ENCODE results near the gene C15orf39. TPM values are rescaled to one million over a fixed set of nuclear protein-coding genes. Genes with fewer than 3 reads are reported as not detected.

The C15orf39 gene
- 10 to 100 TPM; 20.4 to 32.3 TPM for total RNA-seq

GRCh38 chr15:75201616-75202250 is at the start of gene C15orf39:
TSS of gene C15orf39 (plus strand) at chr15:75201882. CDS start at chr15:75206049, 4,167 bp downstream.
- peak within 1 kb of the TSS; percentile 80 for H3K4me3 Mint-ChIP-seq
- peak; percentile 69 for ATAC-seq (replicated peaks)
- H3K9me3 Mint-ChIP-seq, result no peaks in the 10 kb centered on the region
- peaks cover 22% of the 10 kb centered on the region for H3K4me1 Mint-ChIP-seq
- H3K36me3 Mint-ChIP-seq (ENCODE audit: low read depth), result peaks cover 14% of the 10 kb centered on the region
- no peaks in the 10 kb centered on the region for H3K27me3 Mint-ChIP-seq
- H3K27ac Mint-ChIP-seq, result peak within 1 kb of the TSS; percentile 78

- no peak overlapping the region for H3K27ac Mint-ChIP-seq
- H3K27me3 Mint-ChIP-seq, result no peaks in the 10 kb centered on the region
- H3K4me3 Mint-ChIP-seq, result no peak overlapping the region
- no peaks in the 10 kb centered on the region for H3K9me3 Mint-ChIP-seq
- H3K4me1 Mint-ChIP-seq, result peaks cover 8% of the 10 kb centered on the region
- no peaks in the 10 kb centered on the region for H3K36me3 Mint-ChIP-seq (ENCODE audit: low read depth)
- ATAC-seq (replicated peaks), result no peak
These were observed 49.2 kb upstream of the C15orf39 start for GRCh38 chr15:75152382-75153079.

- peak; percentile 34 for ATAC-seq (replicated peaks)
- Mint-ChIP-seq H3K27me3 (no peaks in the 10 kb centered on the region), H3K27ac (no peak overlapping the region), H3K4me1 (peaks cover 8% of the 10 kb centered on the region), H3K9me3 (no peaks in the 10 kb centered on the region), H3K36me3 (ENCODE audit: low read depth) (no peaks in the 10 kb centered on the region), H3K4me3 (no peak overlapping the region)
These were observed 48.6 kb upstream of the C15orf39 start for GRCh38 chr15:75153087-75153486.

- Mint-ChIP-seq H3K4me1 (peaks cover 8% of the 10 kb centered on the region), H3K9me3 (no peaks in the 10 kb centered on the region), H3K36me3 (ENCODE audit: low read depth) (no peaks in the 10 kb centered on the region), H3K27ac (no peak overlapping the region), H3K4me3 (no peak overlapping the region), H3K27me3 (no peaks in the 10 kb centered on the region)
- no peak for ATAC-seq (replicated peaks)
These were observed 48.0 kb upstream of the C15orf39 start for GRCh38 chr15:75153565-75154276.

GRCh38 chr15:75154461-75155062 is 47.1 kb upstream of the C15orf39 start:
- H3K9me3 Mint-ChIP-seq, result no peaks in the 10 kb centered on the region
- peaks cover 8% of the 10 kb centered on the region for H3K4me1 Mint-ChIP-seq
- no peak for ATAC-seq (replicated peaks)
- H3K36me3 Mint-ChIP-seq (ENCODE audit: low read depth), result no peaks in the 10 kb centered on the region
- no peak overlapping the region for H3K27ac Mint-ChIP-seq
- no peak overlapping the region for H3K4me3 Mint-ChIP-seq
- H3K27me3 Mint-ChIP-seq, result peaks cover 3% of the 10 kb centered on the region

GRCh38 chr15:75156326-75157215 is 45.1 kb upstream of the C15orf39 start:
- Mint-ChIP-seq H3K4me1 (no peaks in the 10 kb centered on the region), H3K27ac (no peak overlapping the region), H3K27me3 (peaks cover 3% of the 10 kb centered on the region), H3K36me3 (ENCODE audit: low read depth) (no peaks in the 10 kb centered on the region), H3K4me3 (no peak overlapping the region), H3K9me3 (no peaks in the 10 kb centered on the region)
- ATAC-seq (replicated peaks), result no peak

- no peaks in the 10 kb centered on the region for H3K36me3 Mint-ChIP-seq (ENCODE audit: low read depth)
- ATAC-seq (replicated peaks), result no peak
- H3K4me3 Mint-ChIP-seq, result no peak overlapping the region
- H3K27ac Mint-ChIP-seq, result no peak overlapping the region
- H3K9me3 Mint-ChIP-seq, result no peaks in the 10 kb centered on the region
- peaks cover 3% of the 10 kb centered on the region for H3K27me3 Mint-ChIP-seq
- H3K4me1 Mint-ChIP-seq, result no peaks in the 10 kb centered on the region
These were observed 43.3 kb upstream of the C15orf39 start for GRCh38 chr15:75158402-75158801.

- H3K9me3 Mint-ChIP-seq, result no peaks in the 10 kb centered on the region
- H3K4me1 Mint-ChIP-seq, result no peaks in the 10 kb centered on the region
- H3K27ac Mint-ChIP-seq, result no peak overlapping the region
- ATAC-seq (replicated peaks), result no peak
- H3K27me3 Mint-ChIP-seq, result peaks cover 3% of the 10 kb centered on the region
- no peaks in the 10 kb centered on the region for H3K36me3 Mint-ChIP-seq (ENCODE audit: low read depth)
- no peak overlapping the region for H3K4me3 Mint-ChIP-seq
These were observed 42.4 kb upstream of the C15orf39 start for GRCh38 chr15:75159244-75159643.

- Mint-ChIP-seq H3K9me3 (no peaks in the 10 kb centered on the region), H3K4me3 (no peak overlapping the region), H3K27ac (no peak overlapping the region), H3K36me3 (ENCODE audit: low read depth) (no peaks in the 10 kb centered on the region), H3K4me1 (no peaks in the 10 kb centered on the region), H3K27me3 (peaks cover 3% of the 10 kb centered on the region)
- ATAC-seq (replicated peaks), result no peak
These were observed 40.4 kb upstream of the C15orf39 start for GRCh38 chr15:75161106-75161916.

- H3K4me1 Mint-ChIP-seq, result no peaks in the 10 kb centered on the region
- no peaks in the 10 kb centered on the region for H3K36me3 Mint-ChIP-seq (ENCODE audit: low read depth)
- no peaks in the 10 kb centered on the region for H3K9me3 Mint-ChIP-seq
- no peak for ATAC-seq (replicated peaks)
- peaks cover 7% of the 10 kb centered on the region for H3K27me3 Mint-ChIP-seq
- H3K27ac Mint-ChIP-seq, result no peak overlapping the region
- H3K4me3 Mint-ChIP-seq, result no peak overlapping the region
These were observed 39.7 kb upstream of the C15orf39 start for GRCh38 chr15:75161917-75162414.

- H3K27ac Mint-ChIP-seq, result no peak overlapping the region
- H3K9me3 Mint-ChIP-seq, result no peaks in the 10 kb centered on the region
- peaks cover 7% of the 10 kb centered on the region for H3K27me3 Mint-ChIP-seq
- no peak for ATAC-seq (replicated peaks)
- H3K36me3 Mint-ChIP-seq (ENCODE audit: low read depth), result no peaks in the 10 kb centered on the region
- H3K4me3 Mint-ChIP-seq, result no peak overlapping the region
- H3K4me1 Mint-ChIP-seq, result no peaks in the 10 kb centered on the region
These were observed 38.5 kb upstream of the C15orf39 start for GRCh38 chr15:75163150-75163564.

- Mint-ChIP-seq H3K4me1 (peaks cover 5% of the 10 kb centered on the region), H3K36me3 (ENCODE audit: low read depth) (no peaks in the 10 kb centered on the region), H3K4me3 (no peak overlapping the region), H3K27ac (no peak overlapping the region), H3K27me3 (peaks cover 5% of the 10 kb centered on the region), H3K9me3 (peaks cover 4% of the 10 kb centered on the region)
- no peak for ATAC-seq (replicated peaks)
These were observed 36.9 kb upstream of the C15orf39 start for GRCh38 chr15:75164625-75165350.

Data from activated T-helper 17 cell treated with anti-CD3 and anti-CD28 coated beads, Interleukin-2, amount 50 U/mL, for 72 hours (primary cell).